Anterior cingulate cortex (tissue), 58 donors: Measurements from ENCODE around the gene FMN1.

Experiments used
- DNase-seq, 58 donors: peaks; one replicate each; lab custom pipeline; 2025; lab: John Stamatoyannopoulos, UW

The FMN1 gene

DNA sequence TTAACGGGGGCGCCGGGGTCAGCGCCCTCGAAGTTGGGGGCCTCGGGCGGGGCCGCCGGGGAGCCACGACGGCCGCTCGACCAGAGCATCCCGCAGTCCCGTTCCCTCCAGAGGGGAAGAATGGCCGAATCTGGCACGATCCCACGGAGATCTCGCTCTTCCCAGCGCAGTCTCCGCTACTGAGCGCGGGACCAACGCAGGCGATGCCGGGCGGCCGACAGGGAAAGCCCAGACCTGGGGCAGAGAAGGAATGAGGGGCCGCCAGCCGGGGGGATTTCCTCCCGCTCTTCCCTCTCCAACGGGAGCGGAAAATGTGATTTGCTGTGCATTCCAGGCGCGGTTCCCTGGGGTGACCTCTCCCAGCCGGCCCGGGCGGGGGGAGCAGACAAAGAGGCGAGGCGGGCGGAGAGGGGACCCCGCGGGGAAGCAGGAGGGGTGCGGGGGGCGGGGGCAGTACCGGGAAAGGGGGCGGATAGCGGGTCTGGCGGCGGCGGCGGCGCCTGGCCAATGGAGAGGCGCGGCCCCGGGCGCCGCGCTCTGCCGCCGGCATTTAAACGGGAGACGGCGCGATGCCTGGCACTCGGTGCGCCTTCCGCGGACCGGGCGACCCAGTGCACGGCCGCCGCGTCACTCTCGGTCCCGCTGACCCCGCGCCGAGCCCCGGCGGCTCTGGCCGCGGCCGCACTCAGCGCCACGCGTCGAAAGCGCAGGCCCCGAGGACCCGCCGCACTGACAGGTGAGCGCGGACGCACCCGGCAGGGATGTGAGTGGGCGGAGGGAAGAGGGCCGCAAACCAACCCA lies 476.9 kb downstream of the FMN1 start, which contains the start of gene GREM1:
Gene GREM1, plus strand, starts transcription at position 579 of the 801 bp plus-strand sequence. CDS start 12,687 bp downstream, outside the sequence.
- peak in 24 of 58 donors; percentile 11 to 61 (median 34) for DNase-seq

DNA sequence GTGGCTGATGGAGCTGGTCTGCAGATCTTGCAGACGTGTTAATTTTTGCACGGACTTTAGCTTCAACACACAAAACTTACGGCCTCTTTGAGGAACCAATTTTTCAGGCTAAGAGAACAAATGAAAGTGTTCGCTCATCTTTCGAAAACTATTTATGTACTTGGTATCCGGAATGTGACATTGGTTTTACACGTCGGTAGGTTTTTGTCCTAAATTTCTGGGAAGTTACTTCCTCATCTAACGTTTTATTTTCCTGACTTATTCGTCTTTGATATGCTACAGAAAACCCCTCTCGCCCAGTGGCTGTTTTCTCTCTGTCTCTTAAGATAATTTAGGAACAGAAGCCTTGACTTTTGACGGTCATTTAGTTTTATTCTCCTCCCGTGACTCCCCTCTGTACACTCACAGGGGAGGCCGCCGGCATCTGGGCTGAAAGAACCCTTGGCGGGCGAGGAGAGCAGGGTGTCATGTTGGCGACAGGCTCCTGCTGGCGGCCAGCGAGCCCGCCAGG lies 477.5 kb downstream of the FMN1 start:
- peak in 1 of 58 donors; percentile 21 for DNase-seq

DNA sequence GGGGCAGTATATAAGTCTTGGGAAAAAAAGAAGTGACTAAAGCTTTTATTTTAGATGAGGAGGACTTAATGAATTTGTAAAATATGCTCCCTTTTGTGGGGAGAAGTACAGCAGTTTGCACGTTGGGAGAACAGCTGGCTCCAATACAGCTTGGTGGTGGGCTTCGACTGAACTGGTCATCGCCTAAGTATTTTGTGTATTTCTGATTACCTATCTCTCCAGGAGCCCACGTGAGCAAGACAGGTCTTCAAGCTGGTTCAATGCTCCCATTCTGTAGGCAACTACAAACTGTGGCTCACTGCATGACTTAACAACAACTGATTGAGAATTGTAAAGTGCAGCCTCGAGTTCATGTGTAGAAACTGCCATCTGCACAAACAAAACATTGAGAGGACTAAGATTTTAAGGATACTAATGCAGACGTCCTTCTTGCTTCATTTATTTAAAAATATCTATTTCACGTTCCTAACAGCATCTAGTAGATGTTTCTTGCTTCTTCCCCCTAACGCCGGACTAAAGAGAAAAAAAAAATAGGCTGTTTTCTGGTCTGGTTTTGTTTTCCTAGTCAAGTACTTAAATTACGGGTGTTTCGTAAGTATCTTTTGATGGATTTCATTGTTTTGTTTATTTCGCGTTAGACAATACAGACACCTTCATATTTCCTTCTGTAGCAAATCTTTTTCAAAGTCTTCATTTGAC lies 478.1 kb downstream of the FMN1 start:
- DNase-seq: no peak
